GM21576 (cell line): ENCODE data around the gene MAD1L1.

Experiments used
- ATAC-seq: cut with Tn5 transposase; IDR thresholded peaks from one replicate; pipeline ENCODE4 v1.9.1; 2021; ENCODE audit warnings: mild to moderate bottlenecking, moderate library complexity; ENCODE audit not compliant: unreplicated experiment

The MAD1L1 gene

DNA sequence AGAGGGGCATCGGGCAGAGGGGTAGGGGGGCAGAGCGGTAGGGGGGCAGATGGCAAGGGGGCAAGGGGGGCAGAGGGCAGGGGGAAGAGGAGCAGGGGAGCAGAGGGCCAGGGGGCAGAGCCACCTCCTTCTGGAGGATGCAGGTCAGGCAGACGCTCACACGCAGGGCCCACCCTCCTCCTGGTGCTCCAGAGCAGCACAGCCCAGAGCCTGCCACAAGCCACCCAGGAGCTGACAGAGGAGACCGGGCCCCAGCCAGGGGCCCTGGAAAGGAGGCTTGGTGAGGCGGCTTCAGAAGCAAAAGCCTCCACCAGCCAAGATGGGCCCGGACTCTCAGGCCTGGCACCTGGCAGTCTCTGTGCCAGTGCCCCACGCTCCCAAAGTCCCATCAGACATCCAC lies 13.1 kb downstream of the MAD1L1 start:
- ATAC-seq, result no peak

DNA sequence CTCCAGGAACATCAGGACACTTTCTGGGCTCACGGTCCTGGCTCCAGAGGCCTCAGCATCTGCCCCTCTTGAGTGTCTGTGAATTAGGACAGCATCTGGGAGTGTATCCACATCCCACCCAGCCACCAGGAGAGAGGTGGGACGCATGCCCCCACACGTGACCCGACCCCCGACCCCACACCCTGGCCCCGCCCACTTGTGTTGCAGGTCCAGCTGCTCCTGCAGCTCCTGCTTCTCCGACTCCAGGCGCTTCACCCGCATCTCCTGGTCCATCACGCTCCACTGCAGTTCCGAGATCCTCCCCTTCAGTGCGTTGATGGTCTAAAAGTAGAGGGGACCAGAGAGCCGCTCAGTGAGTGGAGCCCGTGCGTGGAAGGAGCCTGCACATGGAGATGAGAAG lies 13.6 kb downstream of the MAD1L1 start:
- ATAC-seq, result no peak

DNA sequence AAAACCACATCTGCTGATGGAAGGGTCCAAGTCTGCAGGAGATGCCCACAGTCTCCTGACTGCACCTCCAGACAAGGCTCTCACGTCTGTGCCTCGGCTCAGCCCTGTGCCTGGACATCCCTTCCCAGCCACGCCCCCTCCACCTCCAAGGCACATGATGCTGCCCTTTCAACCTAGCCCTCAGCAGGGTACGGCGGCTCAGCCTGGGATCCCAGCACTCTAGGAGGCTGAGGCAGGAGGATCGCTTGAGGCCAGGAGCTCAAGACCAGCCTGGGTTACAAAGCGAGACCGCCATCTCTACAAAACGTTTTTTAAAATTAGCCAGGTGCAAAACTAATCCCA lies 14.3 kb downstream of the MAD1L1 start:
- ATAC-seq, result no peak

DNA sequence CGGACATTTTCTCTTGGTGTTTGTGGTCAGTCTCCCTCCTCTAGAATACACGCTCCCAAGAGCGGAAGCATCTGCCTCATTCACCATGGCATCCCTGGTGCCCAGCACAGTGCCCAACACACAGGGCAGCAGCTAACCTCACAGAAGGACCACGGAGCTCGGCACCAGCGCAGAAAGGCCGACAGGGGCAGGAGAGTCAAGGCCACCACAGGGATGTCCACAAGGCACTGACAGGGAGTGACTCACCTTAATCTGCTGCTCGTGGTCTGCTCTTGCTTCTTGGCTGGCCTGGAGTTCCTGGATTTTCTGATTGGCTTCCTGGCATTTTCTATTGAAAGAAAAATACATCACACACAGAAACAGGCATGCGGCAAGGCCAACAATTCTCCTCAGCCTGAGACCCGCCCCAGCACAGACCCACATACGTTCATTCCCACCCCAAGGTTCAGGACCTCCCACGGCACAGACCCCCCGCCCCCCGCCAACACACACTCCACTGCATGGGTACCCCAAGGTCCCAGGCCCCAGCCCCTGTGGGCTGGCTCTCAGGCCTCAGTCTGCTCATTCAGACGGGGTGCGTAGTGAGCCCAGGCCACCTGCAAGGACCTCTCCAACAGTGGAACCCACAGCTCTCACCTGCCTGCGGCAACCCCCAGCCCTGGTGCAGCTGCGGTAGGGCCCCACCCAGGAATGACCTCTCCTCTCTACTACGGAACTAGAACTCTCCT lies 14.9 kb downstream of the MAD1L1 start:
- no peak for ATAC-seq

- no peak for ATAC-seq
Measured at GRCh38 chr7:2217206-2217605, 15.5 kb downstream of the MAD1L1 start.

DNA sequence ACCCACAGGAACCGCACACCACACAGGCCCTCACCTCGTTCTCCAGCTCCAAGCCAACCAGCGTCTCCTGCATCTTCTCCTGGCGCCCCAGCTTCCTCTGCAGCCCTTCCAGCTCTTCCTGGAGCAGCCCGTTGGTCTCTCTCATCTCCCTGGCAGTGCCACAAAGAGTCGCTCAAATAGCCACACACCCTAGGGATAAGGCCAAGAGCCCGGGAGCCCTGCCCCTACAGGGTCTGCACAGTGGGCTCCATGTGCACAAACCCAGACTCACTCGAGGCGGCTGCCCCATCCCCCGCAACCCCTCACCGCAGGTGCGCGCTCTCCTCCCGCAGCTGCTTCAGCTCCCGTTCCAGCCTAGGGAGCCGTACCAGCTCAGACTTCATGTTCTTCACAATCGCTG lies 16.9 kb downstream of the MAD1L1 start:
- no peak for ATAC-seq

GRCh38 chr7:2214636-2215035 lies 18.1 kb downstream of the MAD1L1 start:
- ATAC-seq, result no peak

DNA sequence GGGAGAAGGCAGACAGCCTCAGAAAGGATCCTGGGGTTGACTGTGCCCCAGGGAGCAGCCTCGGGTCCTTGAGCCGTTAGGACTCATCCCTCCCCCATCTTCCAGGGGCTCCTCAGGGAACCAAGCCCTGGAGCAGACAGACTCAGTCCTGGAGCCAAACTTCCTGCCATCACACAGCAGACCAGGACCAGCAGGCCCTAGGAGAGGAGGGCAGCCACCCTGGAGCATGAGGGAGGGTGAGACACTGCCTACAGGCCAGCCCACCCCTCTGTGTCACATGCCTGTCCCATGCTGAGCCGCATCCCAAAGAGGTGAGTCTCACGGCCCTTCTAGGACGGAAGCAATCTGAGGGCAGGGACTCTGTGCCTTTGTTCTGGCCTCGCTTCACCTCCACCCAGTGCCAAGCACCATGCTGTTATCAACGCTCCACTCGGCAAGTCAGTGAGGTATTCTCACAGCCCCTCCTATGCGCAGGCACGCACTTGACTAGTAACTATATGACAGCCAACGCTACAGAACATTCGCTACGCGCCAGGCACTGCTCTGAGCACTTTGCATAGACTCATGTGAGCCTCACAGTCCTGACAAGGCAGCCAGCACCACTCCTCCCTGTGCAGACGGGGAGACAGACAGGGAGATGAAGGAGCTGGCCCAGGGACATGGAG lies 19.1 kb downstream of the MAD1L1 start:
- no peak for ATAC-seq

DNA sequence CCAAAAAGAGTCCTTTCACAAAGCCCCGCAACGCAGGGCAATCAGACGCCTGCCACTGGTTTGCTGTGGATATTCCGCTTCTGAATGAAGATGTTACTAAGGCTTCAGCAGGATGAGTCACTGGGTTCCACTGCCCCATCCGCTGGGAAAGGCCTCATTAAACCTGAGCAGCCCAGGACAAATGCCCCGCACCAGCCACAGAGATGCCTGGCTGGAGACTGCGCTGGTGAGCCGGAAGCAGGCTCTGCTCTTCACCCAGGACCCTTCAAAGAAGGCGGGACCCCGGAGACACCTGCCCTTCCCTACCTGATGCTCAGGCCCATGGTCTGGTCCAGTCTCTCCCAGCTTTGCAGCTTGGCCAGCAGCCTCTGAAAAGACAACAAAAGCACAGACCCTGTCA lies 19.8 kb downstream of the MAD1L1 start:
- no peak for ATAC-seq

DNA sequence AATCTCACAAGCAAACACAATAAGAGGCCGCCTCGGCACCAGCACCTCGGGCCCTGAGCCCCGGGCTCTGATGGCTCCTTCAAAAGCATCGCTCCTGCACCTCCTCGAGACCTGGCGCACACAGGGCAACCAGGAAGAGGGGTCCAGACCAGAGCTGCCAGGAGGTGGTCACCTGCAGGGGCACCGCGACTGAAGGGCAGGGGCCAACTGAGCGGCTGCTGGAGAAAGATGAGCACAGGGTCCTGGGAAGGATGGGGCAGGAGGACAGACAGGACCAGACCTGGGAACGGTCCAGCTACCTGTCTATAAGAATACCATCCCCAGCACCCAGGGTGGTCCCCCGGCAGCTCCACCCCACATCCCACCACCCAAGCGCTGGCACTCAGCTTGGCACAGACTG lies 20.8 kb downstream of the MAD1L1 start:
- no peak for ATAC-seq

DNA sequence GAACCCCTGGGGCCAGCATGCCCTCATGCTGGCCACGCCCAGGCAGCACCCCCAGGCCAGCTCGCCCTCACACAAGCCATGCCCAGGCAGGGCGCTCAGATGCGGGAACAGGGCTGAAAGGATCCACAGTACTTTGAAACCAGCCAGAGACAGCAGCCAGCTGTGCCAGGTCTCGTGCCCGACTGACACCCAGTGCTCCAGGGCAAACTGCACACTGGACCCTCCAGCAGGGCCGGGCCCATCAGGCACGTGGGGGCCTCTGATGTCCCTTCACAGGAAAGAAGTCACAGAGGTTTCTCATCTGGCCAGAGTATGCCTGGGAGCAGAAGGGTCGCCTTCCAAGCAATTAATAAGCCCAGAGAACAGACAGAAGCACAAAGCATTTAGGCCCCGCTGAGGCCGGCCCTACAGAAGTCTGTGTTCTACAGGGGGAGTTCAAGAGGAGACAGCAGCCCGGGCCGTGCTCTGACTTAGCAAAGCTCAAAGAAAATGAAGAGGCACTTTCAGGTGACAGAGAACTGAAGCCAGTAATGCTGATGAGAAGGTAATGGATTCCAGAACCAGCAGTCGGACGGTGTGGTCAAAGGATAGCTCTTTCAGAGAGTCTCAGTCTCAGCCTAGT lies 21.4 kb downstream of the MAD1L1 start:
- ATAC-seq, result no peak

- no peak for ATAC-seq
Measured at GRCh38 chr7:2210551-2211258, 22.0 kb downstream of the MAD1L1 start.

DNA sequence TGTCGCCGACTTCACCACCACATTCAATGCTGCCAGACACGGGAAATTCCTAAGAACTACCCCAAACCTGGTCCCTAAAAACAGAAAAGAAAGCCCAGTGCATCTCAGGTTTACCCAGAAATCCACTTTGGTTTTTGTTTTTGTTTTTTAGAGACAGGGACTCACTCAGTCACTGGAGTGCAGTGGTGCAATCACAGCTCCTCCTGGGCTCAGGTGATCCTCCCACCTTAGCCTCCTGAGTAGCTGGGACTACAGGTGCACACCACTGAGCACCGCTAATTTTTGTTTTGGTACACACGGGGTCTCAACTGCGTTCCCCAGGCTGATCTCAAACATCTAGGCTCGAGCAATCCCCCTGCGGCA lies 22.8 kb downstream of the MAD1L1 start:
- ATAC-seq, result no peak

- ATAC-seq, result no peak
Measured at GRCh38 chr7:2209146-2209960, 23.4 kb downstream of the MAD1L1 start.

DNA sequence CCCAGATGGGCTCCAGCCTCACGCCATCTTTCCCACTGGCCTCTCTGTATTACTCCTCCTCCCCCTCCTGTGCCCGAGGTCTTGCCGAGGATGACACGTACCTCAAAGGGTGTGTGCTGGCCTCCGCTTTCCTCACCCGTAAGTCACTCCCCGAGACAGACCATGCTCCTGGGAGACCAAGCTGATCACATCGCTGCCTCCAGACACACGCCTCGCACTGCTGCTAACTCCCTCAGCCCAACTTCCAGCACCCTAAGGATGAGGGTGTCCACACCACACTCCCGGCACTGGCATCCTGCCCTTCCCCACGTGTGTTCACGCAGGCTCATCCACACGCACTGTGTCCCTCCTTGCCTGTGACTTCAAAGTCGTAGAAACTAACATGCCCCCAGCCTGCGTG lies 24.0 kb downstream of the MAD1L1 start:
- ATAC-seq, result no peak

DNA sequence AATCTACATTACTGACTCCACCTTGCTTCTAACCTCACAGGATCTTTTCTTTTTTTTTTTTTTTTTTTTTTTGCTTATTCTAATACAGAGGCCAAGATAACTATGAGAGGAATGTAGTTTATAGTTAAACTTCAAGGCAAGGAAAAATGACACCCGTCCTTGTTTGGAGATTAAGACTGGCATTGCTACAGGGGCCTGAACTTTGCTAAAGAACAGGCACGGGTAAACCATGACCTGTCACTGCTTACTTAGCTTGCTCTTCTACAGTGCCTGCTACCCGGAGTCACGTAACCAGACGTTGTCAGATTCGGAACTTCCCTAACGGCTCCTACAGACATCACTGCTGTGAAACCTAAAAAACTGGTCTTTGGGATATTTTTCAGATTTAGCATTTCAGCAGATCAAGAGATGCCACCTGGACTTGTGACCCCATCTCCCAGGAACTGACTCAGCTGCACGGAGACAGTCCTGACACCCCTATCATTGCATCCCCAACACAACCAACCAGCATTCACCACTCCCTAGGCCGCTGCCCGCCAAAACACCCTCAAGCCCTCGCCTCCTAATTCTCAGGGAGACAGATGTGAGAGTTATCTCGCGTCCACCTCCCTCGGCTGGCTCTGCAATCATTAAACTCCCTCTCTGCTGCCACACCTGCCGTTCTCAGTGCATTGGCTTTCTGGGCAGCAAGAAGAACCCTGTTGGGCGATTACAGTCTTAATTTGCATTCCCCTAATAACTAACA lies 27.5 kb downstream of the MAD1L1 start:
- no peak for ATAC-seq

DNA sequence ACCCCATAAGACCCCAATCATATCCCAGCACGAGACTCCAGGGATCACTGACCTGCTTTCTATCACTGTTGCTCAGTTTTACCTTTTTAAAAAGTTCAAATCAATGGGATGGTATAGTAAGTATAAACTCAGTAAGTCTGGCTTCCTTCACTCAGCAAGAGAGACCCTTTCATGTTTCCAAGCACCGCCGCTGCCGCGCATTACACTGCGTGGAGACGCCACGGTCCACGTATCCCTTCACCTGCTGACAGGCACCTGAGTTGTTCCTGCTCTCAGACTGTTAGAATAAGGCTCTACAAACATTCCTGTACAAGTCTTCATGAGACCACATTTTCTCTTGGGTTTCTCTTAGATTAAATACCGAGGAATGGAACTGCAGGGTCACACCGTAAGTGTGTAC lies 28.3 kb downstream of the MAD1L1 start:
- no peak for ATAC-seq

DNA sequence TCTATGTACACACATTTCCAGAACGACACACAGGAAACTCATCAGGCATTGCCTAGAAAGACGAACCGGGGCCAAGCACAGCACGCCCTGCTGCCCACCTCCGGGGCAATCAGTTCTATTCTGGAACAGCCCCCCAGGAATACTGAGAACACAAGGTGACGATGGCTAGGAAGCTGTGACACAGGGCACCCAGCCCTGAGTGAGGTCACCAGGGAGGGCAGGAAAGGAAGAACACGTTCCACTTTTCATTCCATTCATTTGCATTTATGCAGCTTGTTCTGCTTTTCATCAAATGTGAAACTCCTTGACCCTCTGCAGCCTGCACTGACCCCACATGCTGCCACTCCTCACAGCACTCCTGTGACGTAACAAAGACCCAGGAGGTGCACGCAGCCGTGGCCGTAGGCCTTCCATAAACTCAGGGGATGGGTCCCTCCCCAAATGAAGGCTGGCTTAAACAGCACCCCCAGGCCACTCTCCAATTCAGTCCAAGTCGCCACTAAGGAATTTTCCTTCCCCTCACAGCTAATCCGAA lies 28.9 kb downstream of the MAD1L1 start:
- ATAC-seq, result no peak

DNA sequence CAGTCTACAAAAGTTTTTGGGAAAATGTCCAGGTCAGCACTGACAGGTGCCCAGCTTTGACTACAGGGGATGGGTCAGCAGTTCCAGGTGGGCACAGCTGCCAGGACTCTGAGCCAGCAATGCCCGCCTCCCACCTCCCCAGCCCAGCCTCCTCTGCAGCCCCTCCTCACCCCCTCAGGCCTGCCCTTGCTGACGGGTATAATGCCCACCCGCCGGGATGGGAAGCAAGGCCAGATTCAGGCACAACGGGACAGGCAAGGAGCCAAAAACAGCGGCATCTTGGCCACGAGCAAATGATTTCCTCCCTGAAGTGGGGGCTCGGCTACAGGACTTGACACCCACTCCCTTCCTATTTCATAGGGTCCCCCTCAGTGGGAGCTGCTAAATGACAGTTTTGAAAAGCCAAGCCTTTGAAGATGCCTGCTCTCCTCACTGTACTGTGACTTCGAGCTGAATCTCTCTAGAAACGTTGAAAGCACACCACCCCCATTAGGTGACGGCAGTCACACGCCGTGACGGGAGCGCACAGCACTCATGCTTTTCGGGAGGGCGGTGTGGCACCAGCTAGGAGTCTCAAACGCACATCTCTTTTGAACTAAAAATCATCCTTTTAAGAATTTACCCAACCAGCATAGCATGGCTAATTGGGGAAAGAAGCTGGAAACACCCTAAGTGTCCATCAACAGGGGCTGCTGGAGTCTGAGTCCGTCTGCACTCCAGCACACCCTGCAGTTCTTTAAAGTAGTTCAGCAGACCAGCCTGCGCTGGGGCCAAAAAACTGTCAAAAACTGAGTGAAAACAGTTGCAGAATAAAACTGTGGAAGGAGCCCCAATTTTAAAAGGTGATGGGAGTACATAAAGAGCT lies 29.6 kb downstream of the MAD1L1 start:
- ATAC-seq, result no peak
